Gastroesophageal sphincter (tissue), 4 donors: ENCODE results near the gene LLGL1. TPM values are rescaled to one million over a fixed set of nuclear protein-coding genes. Genes with fewer than 3 reads are reported as not detected.

Source experiments
- ATAC-seq: fragments of 150-250 bp; one replicate; pipeline ENCODE4 v1.9.1; 2016; ENCODE audit warnings: mild to moderate bottlenecking, moderate library complexity
- H3K27ac ChIP-seq, 4 donors: fragments of 200-600 bp; sonication (generic) in 3 of 4; 1 replicate in 3 of 4; 2 replicates in 1 of 4; pipeline ENCODE4 v1.5.1; 2016 to 2019
- H3K27me3 ChIP-seq: fragments of 200-600 bp; sonication (generic); one replicate; pipeline ENCODE4 v1.5.1; 2019
- H3K36me3 ChIP-seq, 2 donors: fragments of 200-600 bp; sonication (generic); one replicate each; pipeline ENCODE4 v1.5.1; 2019; ENCODE audit warnings: control low read depth in 1 of 2
- H3K4me1 ChIP-seq, 3 donors: fragments of 200-600 bp; sonication (generic); 1 replicate in 2 of 3; 2 replicates in 1 of 3; pipeline ENCODE4 v1.5.1; 2016 to 2019; ENCODE audit warnings: control low read depth in 2 of 3
- H3K4me3 ChIP-seq, 2 donors: fragments of 200-600 bp; sonication (generic); one replicate each; pipeline ENCODE4 v1.5.1; 2019; ENCODE audit warnings: mild to moderate bottlenecking in 1 of 2, moderate library complexity in 1 of 2
- H3K9me3 ChIP-seq, 3 donors: fragments of 200-600 bp; sonication (generic); one replicate each; pipeline ENCODE4 v1.5.1; 2017 to 2019; ENCODE audit warnings: control low read depth in 2 of 3
- EP300 ChIP-seq: sonication (generic); formaldehyde crosslinking; IDR thresholded peaks from one replicate; pipeline ENCODE4 v1.6.1; 2017; ENCODE audit warnings: antibody characterized with exemption, mild to moderate bottlenecking
- POLR2A ChIP-seq, 2 donors: fragments of 450-650 bp; IDR thresholded peaks; one replicate each; pipeline ENCODE4 v1.6.1; 2017; ENCODE audit warnings: antibody characterized with exemption in 2 of 2, mild to moderate bottlenecking in 2 of 2, moderate library complexity in 1 of 2
- POLR2AphosphoS5 ChIP-seq: sonication (generic); formaldehyde crosslinking; IDR thresholded peaks from one replicate; pipeline ENCODE4 v1.6.1; 2017; ENCODE audit warnings: antibody characterized with exemption
- WGBS, 2 donors: methylation state at CpG; one replicate each; pipeline ENCODE4 v1.1.5; 2018; ENCODE audit warnings: low coverage in 1 of 2; 5-methylcytosine and 5-hydroxymethylcytosine counted together
- total RNA-seq, 4 donors: library from RNA; depleted of rRNA; stranded (reverse); fragments of >200 nt; gene quantifications; one replicate each; pipeline ENCODE4 v1.1.0, GENCODE V29; 2016
- TF ChIP-seq, protein P1 (sequence below), 4 experiments: fragments of 200-600 bp in 2 of 4; fragments of 450-650 bp in 2 of 4; sonication (generic) in 1 of 4; IDR thresholded peaks; one replicate each; pipeline ENCODE4 v1.5.1; 2017 to 2019; ENCODE audit warnings: antibody characterized with exemption in 4 of 4, mild to moderate bottlenecking in 2 of 4, moderate library complexity in 2 of 4

The LLGL1 gene
- total RNA-seq, 4 donors from 2014 or later: 16.7 to 31.7 (median 22.1) TPM

DNA sequence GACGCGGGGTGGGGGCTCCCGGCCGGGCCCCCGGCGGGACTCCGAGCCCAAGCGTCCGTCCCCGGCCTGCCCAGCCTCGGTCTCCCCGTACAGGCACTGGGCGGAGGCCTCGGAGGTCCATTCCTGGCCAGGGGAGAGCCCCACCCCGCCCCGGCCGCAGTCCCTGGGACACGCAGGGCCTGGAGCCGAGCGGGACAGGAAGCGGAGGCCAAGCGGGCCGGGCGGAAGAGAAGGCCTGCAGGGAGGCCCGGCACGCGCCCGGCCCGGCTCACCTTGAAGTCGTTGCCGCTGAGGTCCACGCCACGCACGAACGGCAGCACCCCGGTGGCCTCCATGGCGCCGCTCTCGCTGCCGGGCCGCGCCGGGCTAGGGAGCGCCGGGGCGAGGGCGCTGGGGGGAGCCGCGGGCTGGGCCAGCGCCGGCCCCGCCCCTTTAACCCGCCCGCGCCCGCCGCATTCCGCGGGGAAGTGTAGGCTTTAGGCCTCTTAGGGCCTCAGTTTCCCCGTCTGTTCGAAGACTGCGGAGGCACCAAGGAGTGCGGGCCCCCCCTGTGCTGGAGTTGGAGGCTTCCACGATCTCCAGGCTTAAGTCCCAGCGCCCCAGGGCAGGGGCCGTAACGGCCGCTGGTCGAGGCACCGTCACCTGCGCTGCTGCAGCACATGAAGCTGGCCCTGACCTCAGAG, 33.1 kb downstream of the LLGL1 start, which contains the start of gene FLII:
Gene FLII, minus strand, starts transcription at position 383 of the 683 bp plus-strand sequence. Its CDS starts 48 bp downstream, at position 335.
- peaks cover 0 to 43% of the 10 kb centered on the region in 2 donors for H3K36me3 ChIP-seq
- H3K4me1 ChIP-seq: peaks cover 0 to 63% (median 32%) of the 10 kb centered on the region in 3 donors
- peak; percentile 56 for TF ChIP-seq POLR2AphosphoS5
- TF ChIP-seq EP300: no peak
- TF ChIP-seq, protein P1, sequence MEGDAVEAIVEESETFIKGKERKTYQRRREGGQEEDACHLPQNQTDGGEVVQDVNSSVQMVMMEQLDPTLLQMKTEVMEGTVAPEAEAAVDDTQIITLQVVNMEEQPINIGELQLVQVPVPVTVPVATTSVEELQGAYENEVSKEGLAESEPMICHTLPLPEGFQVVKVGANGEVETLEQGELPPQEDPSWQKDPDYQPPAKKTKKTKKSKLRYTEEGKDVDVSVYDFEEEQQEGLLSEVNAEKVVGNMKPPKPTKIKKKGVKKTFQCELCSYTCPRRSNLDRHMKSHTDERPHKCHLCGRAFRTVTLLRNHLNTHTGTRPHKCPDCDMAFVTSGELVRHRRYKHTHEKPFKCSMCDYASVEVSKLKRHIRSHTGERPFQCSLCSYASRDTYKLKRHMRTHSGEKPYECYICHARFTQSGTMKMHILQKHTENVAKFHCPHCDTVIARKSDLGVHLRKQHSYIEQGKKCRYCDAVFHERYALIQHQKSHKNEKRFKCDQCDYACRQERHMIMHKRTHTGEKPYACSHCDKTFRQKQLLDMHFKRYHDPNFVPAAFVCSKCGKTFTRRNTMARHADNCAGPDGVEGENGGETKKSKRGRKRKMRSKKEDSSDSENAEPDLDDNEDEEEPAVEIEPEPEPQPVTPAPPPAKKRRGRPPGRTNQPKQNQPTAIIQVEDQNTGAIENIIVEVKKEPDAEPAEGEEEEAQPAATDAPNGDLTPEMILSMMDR (IDR thresholded peaks at IDR 0.05): no peak
- TF ChIP-seq POLR2A (IDR thresholded peaks at IDR 0.05): peak; percentile 78 to 83
- peak within 1 kb of the TSS; percentile 44 to 98 for H3K4me3 ChIP-seq
- no CpG with 5 or more reads among the region's 71 CpGs for WGBS, 2 donors
- H3K9me3 ChIP-seq: no peaks in the 10 kb centered on the region
- ATAC-seq: peak; percentile 60
- peak within 1 kb of the TSS; percentile 60 to 99 (median 95) for H3K27ac ChIP-seq
- no peaks in the 10 kb centered on the region for H3K27me3 ChIP-seq

- peaks cover 0 to 63% (median 32%) of the 10 kb centered on the region in 3 donors for H3K4me1 ChIP-seq
Measured at GRCh38 chr17:18259621-18260331, 34.3 kb downstream of the LLGL1 start.

DNA sequence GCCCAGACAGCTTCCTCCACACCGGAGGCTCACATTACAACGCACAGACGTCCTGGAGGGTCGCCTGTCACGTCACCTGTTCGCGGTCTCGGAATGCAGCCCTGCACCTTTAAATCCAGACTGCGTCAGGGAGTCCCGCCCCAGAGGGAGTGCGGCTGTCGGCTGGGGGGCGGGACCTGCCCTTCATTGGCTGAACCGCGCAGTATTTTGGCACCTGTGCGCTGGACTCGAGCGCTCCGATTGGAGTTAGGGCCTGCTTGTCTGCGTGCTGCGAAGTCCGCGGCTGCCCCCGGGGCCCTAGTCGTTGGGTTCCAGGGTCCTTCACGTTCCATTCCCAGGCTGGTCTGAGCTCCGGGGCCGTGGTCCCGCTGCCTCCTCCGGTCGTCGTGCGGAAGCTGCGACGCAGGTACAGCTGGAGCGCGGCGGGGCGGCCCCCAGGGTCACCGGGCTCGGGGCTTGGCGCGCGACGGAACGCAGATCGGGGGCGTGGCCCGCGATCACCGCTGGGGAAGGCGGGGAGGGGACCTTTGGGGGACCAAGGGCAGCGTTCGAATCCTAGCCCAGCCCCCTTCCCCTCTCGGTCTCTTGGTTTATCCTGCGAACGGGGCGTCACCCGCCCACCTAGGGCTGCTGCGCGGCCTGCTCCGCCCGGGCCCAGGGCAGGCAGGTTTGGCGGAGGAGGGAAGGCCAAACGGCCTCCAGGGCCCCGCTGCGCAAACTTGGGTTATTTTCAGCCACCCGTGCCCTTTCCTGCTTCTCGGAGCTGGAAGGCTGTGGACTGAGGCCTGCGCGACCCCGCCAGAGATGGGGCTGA, 35.1 kb downstream of the LLGL1 start, which contains the start of gene MIEF2:
Gene MIEF2, plus strand, starts transcription at position 331 of the 814 bp plus-strand sequence. CDS start 2,059 bp downstream, outside the sequence.
- Histone ChIP-seq H3K4me3 (peak within 1 kb of the TSS; percentile 85 to 89), H3K9me3 (no peaks in the 10 kb centered on the region), H3K36me3 (peaks cover 0 to 43% of the 10 kb centered on the region in 2 donors), H3K4me1 (peaks cover 0 to 63% (median 32%) of the 10 kb centered on the region in 3 donors), H3K27ac (peak within 1 kb of the TSS; percentile 81 to 99 (median 95)), H3K27me3 (no peaks in the 10 kb centered on the region)
- 0% methylated on average over 4 of the region's 72 CpGs; no CpG with 5 or more reads in 1 of the 2 donors for WGBS, 2 donors
- TF ChIP-seq POLR2AphosphoS5 (peak; percentile 44), POLR2A (IDR thresholded peaks at IDR 0.05) (peak; percentile 26 to 29), EP300 (no peak)
- TF ChIP-seq, protein P1 (IDR thresholded peaks at IDR 0.05): peak in 1 of 4 experiments; percentile 4
- peak; percentile 91 for ATAC-seq

More at GRCh38 chr17:18259621-18260331, 34.3 kb downstream of the LLGL1 start:
- H3K36me3 ChIP-seq: peaks cover 0 to 43% of the 10 kb centered on the region in 2 donors
- TF ChIP-seq POLR2A (IDR thresholded peaks at IDR 0.05) (no peak), POLR2AphosphoS5 (no peak), EP300 (no peak)
- TF ChIP-seq, protein P1 (IDR thresholded peaks at IDR 0.05): no peak
- no peaks in the 10 kb centered on the region for H3K27me3 ChIP-seq
- H3K27ac ChIP-seq: peak overlapping the region; percentile 81 to 99 (median 95)
- H3K9me3 ChIP-seq: no peaks in the 10 kb centered on the region
- WGBS, 2 donors: 67 to 68% methylated on average over 7 to 15 of the region's 22 CpGs
- peak overlapping the region; percentile 85 to 89 for H3K4me3 ChIP-seq
- no peak for ATAC-seq

DNA sequence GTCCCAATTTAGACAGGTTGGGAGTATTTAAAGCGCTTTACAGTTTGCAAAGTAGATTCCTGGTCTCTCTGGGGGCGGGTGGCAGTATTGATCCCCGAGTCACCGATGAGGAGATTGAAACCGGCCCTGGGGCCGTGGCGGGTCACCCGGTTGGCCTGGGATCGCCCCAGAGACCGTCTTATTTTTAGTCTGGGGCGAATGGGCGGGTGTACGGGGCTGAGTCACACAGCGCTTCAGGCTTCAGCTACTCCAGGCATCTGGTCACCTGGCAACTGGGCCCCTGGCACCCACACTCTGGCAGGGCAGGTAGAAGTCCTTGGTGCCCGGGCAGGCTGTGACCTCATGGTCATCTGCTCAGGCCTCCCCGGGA, 35.7 kb downstream of the LLGL1 start:
- Histone ChIP-seq H3K4me1 (peaks cover 0 to 58% (median 32%) of the 10 kb centered on the region in 3 donors), H3K36me3 (peaks cover 0 to 43% of the 10 kb centered on the region in 2 donors), H3K9me3 (no peaks in the 10 kb centered on the region), H3K27me3 (no peaks in the 10 kb centered on the region), H3K4me3 (peak overlapping the region; percentile 85 to 89), H3K27ac (peak overlapping the region; percentile 81 to 99 (median 95))
- TF ChIP-seq, protein P1 (IDR thresholded peaks at IDR 0.05): no peak
- TF ChIP-seq EP300: no peak
- TF ChIP-seq POLR2A (IDR thresholded peaks at IDR 0.05): no peak
- no peak for TF ChIP-seq POLR2AphosphoS5
- peak; percentile 29 for ATAC-seq
- no CpG with 5 or more reads among the region's 16 CpGs for WGBS, 2 donors
